K562 (cell line): ENCODE data around the gene SORT1. TPM values are rescaled to one million over a fixed set of nuclear protein-coding genes. Genes with fewer than 3 reads are reported as not detected.

Experiments
- GABPB1 ChIP-seq: sonication (generic); formaldehyde crosslinking; IDR thresholded peaks from 2 replicates; pipeline ENCODE4 v1.8.0; 2022; ENCODE audit warnings: mild to moderate bottlenecking, missing genetic modification reagents
- GATAD2B ChIP-seq: fragments of 450-650 bp; IDR thresholded peaks from 2 replicates; pipeline ENCODE4 v1.6.1; 2017; ENCODE audit warnings: mild to moderate bottlenecking, borderline replicate concordance
- JUN ChIP-seq, 2 experiments: sonication (generic) in 1 of 2; formaldehyde crosslinking in 1 of 2; IDR thresholded peaks; 2 replicates each; pipeline versions ENCODE4 v1.6.1 to v1.8.0; 2012 to 2022; ENCODE audit warnings: borderline replicate concordance in 2 of 2, mild to moderate bottlenecking in 2 of 2, improper control_type of control experiment in 1 of 2, low read depth in 1 of 2, low read length in 1 of 2, missing genetic modification reagents in 1 of 2
- MEF2A ChIP-seq: IDR thresholded peaks from 2 replicates; pipeline ENCODE4 v1.6.1; 2011; ENCODE audit warnings: low read depth, mild to moderate bottlenecking, low read length, moderate library complexity; ENCODE audit not compliant: control insufficient read depth
- MYC ChIP-seq, 2 experiments: fragments of 250-450 bp in 1 of 2; sonication (Bioruptor Pico) in 1 of 2; IDR thresholded peaks; 2 replicates each; pipeline versions ENCODE4 v1.5.1 to v1.6.1; 2012 to 2021; ENCODE audit warnings: low read depth in 2 of 2, borderline replicate concordance in 1 of 2, improper control_type of control experiment in 1 of 2, low read length in 1 of 2, mild to moderate bottlenecking in 1 of 2, moderate library complexity in 1 of 2
- SMARCA5 ChIP-seq: fragments of 450-650 bp; IDR thresholded peaks from 2 replicates; pipeline ENCODE4 v1.6.1; 2016
- ZBTB17 ChIP-seq: fragments of 450-650 bp; formaldehyde crosslinking; IDR thresholded peaks from 2 replicates; pipeline ENCODE4 v1.4.0; 2020; ENCODE audit warnings: mild to moderate bottlenecking
- ZNF224 ChIP-seq: sonication (generic); formaldehyde crosslinking; IDR thresholded peaks from 2 replicates; pipeline ENCODE4 v1.8.0; 2022; ENCODE audit warnings: mild to moderate bottlenecking, missing genetic modification reagents
- ZNF696 ChIP-seq: fragments of 250-450 bp; sonication (Bioruptor Pico); conservative IDR thresholded peaks from 2 replicates; pipeline ENCODE4 v1.4.0; 2020; ENCODE audit warnings: mild to moderate bottlenecking, moderate library complexity
- polyA plus RNA-seq, 8 experiments: library from polyadenylated mRNA; depleted of rRNA in 4 of 8; stranded (reverse) in 5 of 8; unstranded in 3 of 8; fragments of >200 nt; fragmentation: Nextera tagmentation in 2 of 8; fragmentation: Illumina TruSeq in 1 of 8; extraction: Ambion mirVana in 2 of 8; extraction: Trizol in 1 of 8; gene quantifications; 2 replicates each; pipeline versions ENCODE4 v1.2.1 to v1.2.3, GENCODE V29; 2011 to 2014; ENCODE audit warnings: inconsistent platforms in 1 of 8, missing spikeins in 1 of 8
- total RNA-seq, 7 experiments: library from RNA; depleted of rRNA in 6 of 7; stranded (reverse); fragments of >200 nt in 6 of 7; fragmentation: Illumina TruSeq in 2 of 7; extraction: Trizol in 2 of 7; gene quantifications; 2 replicates each; pipeline versions ENCODE4 v1.2.1 to v1.2.3, GENCODE V29; 2011 to 2021; ENCODE audit warnings: low replicate concordance in 1 of 7
- TF ChIP-seq, protein P1 (sequence below): fragments of 450-650 bp; formaldehyde crosslinking; IDR thresholded peaks from 2 replicates; pipeline ENCODE4 v1.4.0; 2020; ENCODE audit warnings: mild to moderate bottlenecking, moderate library complexity
- TF ChIP-seq, protein P2 (sequence below): IDR thresholded peaks from 2 replicates; pipeline ENCODE4 v1.6.1; 2014; ENCODE audit warnings: antibody characterized with exemption
- TF ChIP-seq, protein P3 (sequence below): fragments of 250-450 bp; sonication (Bioruptor Pico); IDR thresholded peaks from 2 replicates; pipeline ENCODE4 v1.5.0; 2021
- TF ChIP-seq, protein P4 (sequence below), 3 experiments: fragments of 200-800 bp in 1 of 3; fragments of 250-450 bp in 1 of 3; fragments of 450-650 bp in 1 of 3; sonication (Bioruptor Pico) in 1 of 3; sonication (Bioruptor generic) in 1 of 3; formaldehyde crosslinking in 1 of 3; IDR thresholded peaks; 2 replicates each; pipeline versions ENCODE4 v1.6.1 to v1.8.0; 2016 to 2022; ENCODE audit warnings: mild to moderate bottlenecking in 2 of 3, missing genetic modification characterization in 2 of 3, missing compliant biosample characterization in 1 of 3, moderate library complexity in 1 of 3
- TF ChIP-seq, protein P5 (sequence below): fragments of 450-650 bp; formaldehyde crosslinking; IDR thresholded peaks from 2 replicates; pipeline ENCODE4 v1.4.0; 2020; ENCODE audit warnings: mild to moderate bottlenecking, moderate library complexity

Gene SORT1
- total and polyA plus RNA-seq, 9 of the 15 experiments (the other 6 are each of a cell fraction or from before 2014, with no cell fraction given) = 27.4 to 112 (median 65.0) TPM

DNA sequence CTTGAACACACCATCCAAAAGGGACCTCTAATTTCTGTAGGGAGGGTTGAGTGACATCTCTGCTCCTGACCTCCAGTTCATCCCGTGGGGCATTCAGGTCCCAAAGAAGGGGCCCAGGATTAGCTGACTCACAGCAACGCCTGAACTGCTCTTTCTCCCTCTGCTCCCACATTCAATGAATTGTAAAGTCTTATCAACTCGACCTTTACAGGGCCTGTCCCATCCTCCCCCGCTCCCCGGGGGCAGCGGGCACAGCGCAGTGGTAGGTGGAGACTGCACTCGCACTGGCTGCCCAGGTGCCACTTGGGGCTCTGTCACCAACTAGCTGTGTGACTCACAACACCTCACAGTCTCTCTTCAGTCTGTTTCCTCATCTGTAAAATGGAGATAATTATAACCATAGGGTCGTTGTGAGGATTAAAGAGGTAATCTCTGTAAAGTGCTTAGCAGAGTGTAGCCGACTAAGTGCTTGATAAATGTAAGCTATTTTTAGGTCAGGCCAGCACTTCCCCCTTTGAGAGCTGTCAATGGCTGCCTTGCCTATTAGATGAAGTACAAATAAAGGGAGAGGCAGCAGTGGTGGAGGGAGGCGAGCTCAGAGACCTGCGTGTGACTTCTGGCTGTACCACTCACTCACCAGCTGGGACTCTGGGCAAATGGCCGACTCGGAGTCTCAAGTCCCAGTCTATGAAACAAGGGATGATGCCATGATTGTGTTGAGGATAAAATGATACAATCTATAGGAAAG is 90.3 kb downstream of the SORT1 start (continued):
- TF ChIP-seq, protein P1, sequence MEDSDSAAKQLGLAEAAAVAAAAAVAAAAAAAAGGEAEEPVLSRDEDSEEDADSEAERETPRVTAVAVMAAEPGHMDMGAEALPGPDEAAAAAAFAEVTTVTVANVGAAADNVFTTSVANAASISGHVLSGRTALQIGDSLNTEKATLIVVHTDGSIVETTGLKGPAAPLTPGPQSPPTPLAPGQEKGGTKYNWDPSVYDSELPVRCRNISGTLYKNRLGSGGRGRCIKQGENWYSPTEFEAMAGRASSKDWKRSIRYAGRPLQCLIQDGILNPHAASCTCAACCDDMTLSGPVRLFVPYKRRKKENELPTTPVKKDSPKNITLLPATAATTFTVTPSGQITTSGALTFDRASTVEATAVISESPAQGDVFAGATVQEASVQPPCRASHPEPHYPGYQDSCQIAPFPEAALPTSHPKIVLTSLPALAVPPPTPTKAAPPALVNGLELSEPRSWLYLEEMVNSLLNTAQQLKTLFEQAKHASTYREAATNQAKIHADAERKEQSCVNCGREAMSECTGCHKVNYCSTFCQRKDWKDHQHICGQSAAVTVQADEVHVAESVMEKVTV (CRISPR knock-in tag) = 0 out of 2 replicates have a peak, but pooled peaks have one; percentile 20
- TF ChIP-seq SMARCA5 (peak; percentile 64; the same call in 1 of the 2 replicates), ZNF696 (no peak), ZNF224 (CRISPR knock-in tag) (no peak), GATAD2B (peak; percentile 87; the same call in 1 of the 2 replicates), JUN (IDR thresholded peaks at IDR 0.05; ENCODE audit: borderline replicate concordance, low read depth, low read length) (no peak), JUN (CRISPR knock-in tag; IDR thresholded peaks at IDR 0.05; ENCODE audit: borderline replicate concordance) (0 out of 2 replicates have a peak, but pooled peaks have one; percentile 11), MEF2A (peak; percentile 98), GABPB1 (CRISPR knock-in tag) (peak; percentile 51; the same call in 1 of the 2 replicates), MYC (IDR thresholded peaks at IDR 0.05; ENCODE audit: low read depth, low read length) (no peak), MYC (CRISPR knock-in tag; IDR thresholded peaks at IDR 0.05; ENCODE audit: borderline replicate concordance, low read depth) (no peak), ZBTB17 (CRISPR knock-in tag) (no peak)
- TF ChIP-seq, protein P2, sequence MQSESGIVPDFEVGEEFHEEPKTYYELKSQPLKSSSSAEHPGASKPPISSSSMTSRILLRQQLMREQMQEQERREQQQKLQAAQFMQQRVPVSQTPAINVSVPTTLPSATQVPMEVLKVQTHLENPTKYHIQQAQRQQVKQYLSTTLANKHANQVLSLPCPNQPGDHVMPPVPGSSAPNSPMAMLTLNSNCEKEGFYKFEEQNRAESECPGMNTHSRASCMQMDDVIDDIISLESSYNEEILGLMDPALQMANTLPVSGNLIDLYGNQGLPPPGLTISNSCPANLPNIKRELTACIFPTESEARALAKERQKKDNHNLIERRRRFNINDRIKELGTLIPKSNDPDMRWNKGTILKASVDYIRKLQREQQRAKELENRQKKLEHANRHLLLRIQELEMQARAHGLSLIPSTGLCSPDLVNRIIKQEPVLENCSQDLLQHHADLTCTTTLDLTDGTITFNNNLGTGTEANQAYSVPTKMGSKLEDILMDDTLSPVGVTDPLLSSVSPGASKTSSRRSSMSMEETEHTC = no peak
- TF ChIP-seq, protein P3, sequence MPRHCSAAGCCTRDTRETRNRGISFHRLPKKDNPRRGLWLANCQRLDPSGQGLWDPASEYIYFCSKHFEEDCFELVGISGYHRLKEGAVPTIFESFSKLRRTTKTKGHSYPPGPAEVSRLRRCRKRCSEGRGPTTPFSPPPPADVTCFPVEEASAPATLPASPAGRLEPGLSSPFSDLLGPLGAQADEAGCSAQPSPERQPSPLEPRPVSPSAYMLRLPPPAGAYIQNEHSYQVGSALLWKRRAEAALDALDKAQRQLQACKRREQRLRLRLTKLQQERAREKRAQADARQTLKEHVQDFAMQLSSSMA (CRISPR knock-in tag) = no peak
- TF ChIP-seq, protein P4, sequence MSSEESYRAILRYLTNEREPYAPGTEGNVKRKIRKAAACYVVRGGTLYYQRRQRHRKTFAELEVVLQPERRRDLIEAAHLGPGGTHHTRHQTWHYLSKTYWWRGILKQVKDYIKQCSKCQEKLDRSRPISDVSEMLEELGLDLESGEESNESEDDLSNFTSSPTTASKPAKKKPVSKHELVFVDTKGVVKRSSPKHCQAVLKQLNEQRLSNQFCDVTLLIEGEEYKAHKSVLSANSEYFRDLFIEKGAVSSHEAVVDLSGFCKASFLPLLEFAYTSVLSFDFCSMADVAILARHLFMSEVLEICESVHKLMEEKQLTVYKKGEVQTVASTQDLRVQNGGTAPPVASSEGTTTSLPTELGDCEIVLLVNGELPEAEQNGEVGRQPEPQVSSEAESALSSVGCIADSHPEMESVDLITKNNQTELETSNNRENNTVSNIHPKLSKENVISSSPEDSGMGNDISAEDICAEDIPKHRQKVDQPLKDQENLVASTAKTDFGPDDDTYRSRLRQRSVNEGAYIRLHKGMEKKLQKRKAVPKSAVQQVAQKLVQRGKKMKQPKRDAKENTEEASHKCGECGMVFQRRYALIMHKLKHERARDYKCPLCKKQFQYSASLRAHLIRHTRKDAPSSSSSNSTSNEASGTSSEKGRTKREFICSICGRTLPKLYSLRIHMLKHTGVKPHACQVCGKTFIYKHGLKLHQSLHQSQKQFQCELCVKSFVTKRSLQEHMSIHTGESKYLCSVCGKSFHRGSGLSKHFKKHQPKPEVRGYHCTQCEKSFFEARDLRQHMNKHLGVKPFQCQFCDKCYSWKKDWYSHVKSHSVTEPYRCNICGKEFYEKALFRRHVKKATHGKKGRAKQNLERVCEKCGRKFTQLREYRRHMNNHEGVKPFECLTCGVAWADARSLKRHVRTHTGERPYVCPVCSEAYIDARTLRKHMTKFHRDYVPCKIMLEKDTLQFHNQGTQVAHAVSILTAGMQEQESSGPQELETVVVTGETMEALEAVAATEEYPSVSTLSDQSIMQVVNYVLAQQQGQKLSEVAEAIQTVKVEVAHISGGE (CRISPR knock-in tag; IDR thresholded peaks at IDR 0.05) = no peak
- TF ChIP-seq, protein P5, sequence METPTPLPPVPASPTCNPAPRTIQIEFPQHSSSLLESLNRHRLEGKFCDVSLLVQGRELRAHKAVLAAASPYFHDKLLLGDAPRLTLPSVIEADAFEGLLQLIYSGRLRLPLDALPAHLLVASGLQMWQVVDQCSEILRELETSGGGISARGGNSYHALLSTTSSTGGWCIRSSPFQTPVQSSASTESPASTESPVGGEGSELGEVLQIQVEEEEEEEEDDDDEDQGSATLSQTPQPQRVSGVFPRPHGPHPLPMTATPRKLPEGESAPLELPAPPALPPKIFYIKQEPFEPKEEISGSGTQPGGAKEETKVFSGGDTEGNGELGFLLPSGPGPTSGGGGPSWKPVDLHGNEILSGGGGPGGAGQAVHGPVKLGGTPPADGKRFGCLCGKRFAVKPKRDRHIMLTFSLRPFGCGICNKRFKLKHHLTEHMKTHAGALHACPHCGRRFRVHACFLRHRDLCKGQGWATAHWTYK (CRISPR knock-in tag) = 0 out of 2 replicates have a peak, but pooled peaks have one; percentile 10
